ENCODE results near the gene UGDH.

UGDH gene

GRCh38 chr4:39527296-39528060 lies at the start of gene UGDH:
UGDH (minus strand) TSS chr4:39527439; CDS start chr4:39521512, 5,927 bp downstream.
- Histone ChIP-seq H3K36me3 (ENCODE audit: control insufficient read depth, insufficient read depth, low read length) (peaks cover 26% of the 10 kb centered on the region), H3K9me3 (ENCODE audit: control insufficient read depth, insufficient read depth, low read depth, low read length) (peaks cover 24% of the 10 kb centered on the region), H3K4me1 (ENCODE audit: control insufficient read depth, insufficient read depth, low read length) (no peaks in the 10 kb centered on the region), H3K27me3 (ENCODE audit: control insufficient read depth, insufficient read depth, low read length) (no peaks in the 10 kb centered on the region), H3K9ac (ENCODE audit: low read length) (peak within 1 kb of the TSS; percentile 74), H3K27ac (ENCODE audit: low read depth, low read length) (peak within 1 kb of the TSS; percentile 62), H3K4me3 (ENCODE audit: low read depth, low read length) (peak within 1 kb of the TSS; percentile 80)

- H3K27ac ChIP-seq (ENCODE audit: low read depth, low read length) = no peak overlapping the region
- H3K9me3 ChIP-seq (ENCODE audit: control insufficient read depth, insufficient read depth, low read depth, low read length) = no peaks in the 10 kb centered on the region
- peaks cover 4% of the 10 kb centered on the region; the same call in 1 of the 2 replicates for H3K36me3 ChIP-seq (ENCODE audit: control insufficient read depth, insufficient read depth, low read length)
- no peaks in the 10 kb centered on the region for H3K27me3 ChIP-seq (ENCODE audit: control insufficient read depth, insufficient read depth, low read length)
- H3K9ac ChIP-seq (ENCODE audit: low read length) = no peak overlapping the region
- H3K4me1 ChIP-seq (ENCODE audit: control insufficient read depth, insufficient read depth, low read length) = peaks cover 3% of the 10 kb centered on the region; the same call in 1 of the 2 replicates
- no peak overlapping the region for H3K4me3 ChIP-seq (ENCODE audit: low read depth, low read length)
Observed at GRCh38 chr4:39574946-39575345, 47.7 kb upstream of the UGDH start.

- no peak overlapping the region for H3K9ac ChIP-seq (ENCODE audit: low read length)
- peaks cover 4% of the 10 kb centered on the region; the same call in 1 of the 2 replicates for H3K36me3 ChIP-seq (ENCODE audit: control insufficient read depth, insufficient read depth, low read length)
- H3K27me3 ChIP-seq (ENCODE audit: control insufficient read depth, insufficient read depth, low read length) = no peaks in the 10 kb centered on the region
- H3K27ac ChIP-seq (ENCODE audit: low read depth, low read length) = no peak overlapping the region
- no peak overlapping the region for H3K4me3 ChIP-seq (ENCODE audit: low read depth, low read length)
- peaks cover 3% of the 10 kb centered on the region; the same call in 1 of the 2 replicates for H3K4me1 ChIP-seq (ENCODE audit: control insufficient read depth, insufficient read depth, low read length)
- no peaks in the 10 kb centered on the region for H3K9me3 ChIP-seq (ENCODE audit: control insufficient read depth, insufficient read depth, low read depth, low read length)
Observed at GRCh38 chr4:39571504-39571903, 44.3 kb upstream of the UGDH start.

- H3K36me3 ChIP-seq (ENCODE audit: control insufficient read depth, insufficient read depth, low read length) = peaks cover 8% of the 10 kb centered on the region
- peaks cover 3% of the 10 kb centered on the region for H3K9me3 ChIP-seq (ENCODE audit: control insufficient read depth, insufficient read depth, low read depth, low read length)
- no peak overlapping the region for H3K9ac ChIP-seq (ENCODE audit: low read length)
- no peak overlapping the region for H3K27ac ChIP-seq (ENCODE audit: low read depth, low read length)
- no peaks in the 10 kb centered on the region for H3K27me3 ChIP-seq (ENCODE audit: control insufficient read depth, insufficient read depth, low read length)
- peaks cover under 1% of the 10 kb centered on the region; the same call in 1 of the 2 replicates for H3K4me1 ChIP-seq (ENCODE audit: control insufficient read depth, insufficient read depth, low read length)
- H3K4me3 ChIP-seq (ENCODE audit: low read depth, low read length) = no peak overlapping the region
Observed at GRCh38 chr4:39571054-39571453, 43.8 kb upstream of the UGDH start.

GRCh38 chr4:39569209-39569608 lies 42.0 kb upstream of the UGDH start:
- Histone ChIP-seq H3K9me3 (ENCODE audit: control insufficient read depth, insufficient read depth, low read depth, low read length) (peaks cover 12% of the 10 kb centered on the region), H3K27me3 (ENCODE audit: control insufficient read depth, insufficient read depth, low read length) (no peaks in the 10 kb centered on the region), H3K4me3 (ENCODE audit: low read depth, low read length) (no peak overlapping the region), H3K27ac (ENCODE audit: low read depth, low read length) (no peak overlapping the region), H3K4me1 (ENCODE audit: control insufficient read depth, insufficient read depth, low read length) (no peaks in the 10 kb centered on the region), H3K36me3 (ENCODE audit: control insufficient read depth, insufficient read depth, low read length) (peaks cover 20% of the 10 kb centered on the region), H3K9ac (ENCODE audit: low read length) (no peak overlapping the region)

- Histone ChIP-seq H3K36me3 (ENCODE audit: control insufficient read depth, insufficient read depth, low read length) (peaks cover 20% of the 10 kb centered on the region), H3K4me1 (ENCODE audit: control insufficient read depth, insufficient read depth, low read length) (no peaks in the 10 kb centered on the region), H3K9ac (ENCODE audit: low read length) (no peak overlapping the region), H3K27me3 (ENCODE audit: control insufficient read depth, insufficient read depth, low read length) (no peaks in the 10 kb centered on the region), H3K4me3 (ENCODE audit: low read depth, low read length) (no peak overlapping the region), H3K27ac (ENCODE audit: low read depth, low read length) (no peak overlapping the region), H3K9me3 (ENCODE audit: control insufficient read depth, insufficient read depth, low read depth, low read length) (peaks cover 12% of the 10 kb centered on the region)
Observed at GRCh38 chr4:39568805-39569204, 41.6 kb upstream of the UGDH start.

- Histone ChIP-seq H3K27ac (ENCODE audit: low read depth, low read length) (no peak overlapping the region), H3K4me3 (ENCODE audit: low read depth, low read length) (no peak overlapping the region), H3K9ac (ENCODE audit: low read length) (no peak overlapping the region), H3K36me3 (ENCODE audit: control insufficient read depth, insufficient read depth, low read length) (peaks cover 16% of the 10 kb centered on the region), H3K4me1 (ENCODE audit: control insufficient read depth, insufficient read depth, low read length) (no peaks in the 10 kb centered on the region), H3K27me3 (ENCODE audit: control insufficient read depth, insufficient read depth, low read length) (no peaks in the 10 kb centered on the region), H3K9me3 (ENCODE audit: control insufficient read depth, insufficient read depth, low read depth, low read length) (peaks cover 12% of the 10 kb centered on the region)
Observed at GRCh38 chr4:39565878-39566600, 38.8 kb upstream of the UGDH start.

GRCh38 chr4:39563346-39563847 lies 36.2 kb upstream of the UGDH start:
- Histone ChIP-seq H3K27me3 (ENCODE audit: control insufficient read depth, insufficient read depth, low read length) (no peaks in the 10 kb centered on the region), H3K9ac (ENCODE audit: low read length) (no peak overlapping the region), H3K4me1 (ENCODE audit: control insufficient read depth, insufficient read depth, low read length) (no peaks in the 10 kb centered on the region), H3K36me3 (ENCODE audit: control insufficient read depth, insufficient read depth, low read length) (peaks cover 16% of the 10 kb centered on the region), H3K4me3 (ENCODE audit: low read depth, low read length) (no peak overlapping the region), H3K9me3 (ENCODE audit: control insufficient read depth, insufficient read depth, low read depth, low read length) (peaks cover 12% of the 10 kb centered on the region), H3K27ac (ENCODE audit: low read depth, low read length) (no peak overlapping the region)

- peaks cover 16% of the 10 kb centered on the region for H3K36me3 ChIP-seq (ENCODE audit: control insufficient read depth, insufficient read depth, low read length)
- no peak overlapping the region for H3K9ac ChIP-seq (ENCODE audit: low read length)
- no peak overlapping the region for H3K4me3 ChIP-seq (ENCODE audit: low read depth, low read length)
- no peaks in the 10 kb centered on the region for H3K4me1 ChIP-seq (ENCODE audit: control insufficient read depth, insufficient read depth, low read length)
- no peaks in the 10 kb centered on the region for H3K27me3 ChIP-seq (ENCODE audit: control insufficient read depth, insufficient read depth, low read length)
- peaks cover 12% of the 10 kb centered on the region for H3K9me3 ChIP-seq (ENCODE audit: control insufficient read depth, insufficient read depth, low read depth, low read length)
- no peak overlapping the region for H3K27ac ChIP-seq (ENCODE audit: low read depth, low read length)
Observed at GRCh38 chr4:39562792-39563191, 35.6 kb upstream of the UGDH start.

GRCh38 chr4:39559626-39560025 lies 32.4 kb upstream of the UGDH start:
- H3K4me3 ChIP-seq (ENCODE audit: low read depth, low read length) = no peak overlapping the region
- no peak overlapping the region for H3K27ac ChIP-seq (ENCODE audit: low read depth, low read length)
- H3K27me3 ChIP-seq (ENCODE audit: control insufficient read depth, insufficient read depth, low read length) = no peaks in the 10 kb centered on the region
- no peak overlapping the region for H3K9ac ChIP-seq (ENCODE audit: low read length)
- no peaks in the 10 kb centered on the region for H3K4me1 ChIP-seq (ENCODE audit: control insufficient read depth, insufficient read depth, low read length)
- no peaks in the 10 kb centered on the region for H3K9me3 ChIP-seq (ENCODE audit: control insufficient read depth, insufficient read depth, low read depth, low read length)
- peaks cover 7% of the 10 kb centered on the region; the same call in 1 of the 2 replicates for H3K36me3 ChIP-seq (ENCODE audit: control insufficient read depth, insufficient read depth, low read length)

GRCh38 chr4:39555472-39555871 lies 28.2 kb upstream of the UGDH start:
- Histone ChIP-seq H3K27ac (ENCODE audit: low read depth, low read length) (no peak overlapping the region), H3K4me3 (ENCODE audit: low read depth, low read length) (no peak overlapping the region), H3K27me3 (ENCODE audit: control insufficient read depth, insufficient read depth, low read length) (no peaks in the 10 kb centered on the region), H3K9me3 (ENCODE audit: control insufficient read depth, insufficient read depth, low read depth, low read length) (no peaks in the 10 kb centered on the region), H3K36me3 (ENCODE audit: control insufficient read depth, insufficient read depth, low read length) (0 out of 2 replicates have a peak, but pooled peaks cover 6% of the 10 kb centered on the region), H3K9ac (ENCODE audit: low read length) (no peak overlapping the region), H3K4me1 (ENCODE audit: control insufficient read depth, insufficient read depth, low read length) (no peaks in the 10 kb centered on the region)

All from HUES6 (cell line).